Upper lobe of left lung (tissue), 4 donors: ENCODE measurements around the gene ETS1.

Source experiments
- CTCF ChIP-seq, 6 experiments: fragments of 450-650 bp in 4 of 6; fragments of 200-600 bp in 2 of 6; sonication (generic) in 2 of 6; IDR thresholded peaks; one replicate each; pipeline ENCODE4 v1.5.1; 2016 to 2019; ENCODE audit warnings: antibody characterized with exemption in 6 of 6
- POLR2A ChIP-seq, 4 donors: fragments of 450-650 bp; IDR thresholded peaks; one replicate each; pipeline ENCODE4 v1.5.1; 2016 to 2017; ENCODE audit warnings: antibody characterized with exemption in 4 of 4, mild to moderate bottlenecking in 2 of 4
- POLR2AphosphoS5 ChIP-seq, 2 donors: sonication (generic); formaldehyde crosslinking; IDR thresholded peaks; one replicate each; pipeline ENCODE4 v1.5.1; 2017; ENCODE audit warnings: antibody characterized with exemption in 2 of 2

GRCh38 chr11:128412847-128413791 lies 174.2 kb downstream of the ETS1 start:
- TF ChIP-seq CTCF (IDR thresholded peaks at IDR 0.05): no peak
- TF ChIP-seq POLR2A (IDR thresholded peaks at IDR 0.05): no peak
- TF ChIP-seq POLR2AphosphoS5 (IDR thresholded peaks at IDR 0.05): no peak
